Kidney capillary endothelial cell (primary cell): Measurements from ENCODE around the gene POMGNT2.

Experiments used
- DNase-seq: peaks from one replicate; pipeline ENCODE4 v3.0.0-alpha.2; 2018; ENCODE audit warnings: low spot score

Gene POMGNT2

DNA sequence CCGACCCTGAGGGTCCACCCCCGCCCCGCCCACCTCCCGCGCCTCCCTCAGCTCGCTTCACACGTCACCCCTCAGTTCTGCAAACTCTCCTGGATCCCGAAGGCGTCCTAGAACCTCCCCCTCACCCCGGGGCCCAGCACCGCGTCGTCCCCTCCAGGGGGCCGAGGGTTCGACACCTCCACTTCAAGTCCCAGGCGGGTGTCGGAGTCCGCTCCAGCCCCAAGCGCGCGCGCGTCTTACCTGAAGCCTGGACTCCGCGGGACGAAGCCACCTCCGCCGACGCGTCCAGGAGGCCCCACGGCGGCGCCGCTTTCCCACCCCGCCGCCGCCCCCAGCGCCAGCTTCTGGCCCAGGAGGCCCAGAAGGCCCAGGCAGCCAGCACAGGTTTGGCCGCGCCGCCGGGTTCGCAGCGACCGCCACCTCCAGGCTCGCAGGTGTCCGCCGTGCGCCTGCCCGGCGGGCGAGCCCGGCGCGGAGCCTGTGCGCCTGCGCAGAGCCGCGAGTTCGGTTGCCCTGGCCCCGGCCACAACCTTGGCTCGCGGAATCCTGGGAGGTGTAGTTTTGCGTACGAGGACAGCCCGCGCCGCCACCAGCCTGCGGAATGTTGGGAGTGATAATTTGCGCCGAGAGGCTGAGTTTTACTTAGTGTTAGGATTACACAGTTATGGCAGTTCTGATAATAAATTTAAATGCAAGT, at the start of gene POMGNT2:
Gene POMGNT2 (minus strand): TSS at position 484 of the 697 bp plus-strand sequence. CDS start 24,648 bp downstream, outside the sequence.
- peak; percentile 89 for DNase-seq

- no peak for DNase-seq
Observed at GRCh38 chr3:43154980-43155379, 49.1 kb upstream of the POMGNT2 start.

GRCh38 chr3:43153216-43154083, 47.6 kb upstream of the POMGNT2 start:
- DNase-seq = no peak

GRCh38 chr3:43152649-43153048, 46.8 kb upstream of the POMGNT2 start:
- DNase-seq = no peak

GRCh38 chr3:43148033-43148432, 42.2 kb upstream of the POMGNT2 start:
- DNase-seq = no peak

DNA sequence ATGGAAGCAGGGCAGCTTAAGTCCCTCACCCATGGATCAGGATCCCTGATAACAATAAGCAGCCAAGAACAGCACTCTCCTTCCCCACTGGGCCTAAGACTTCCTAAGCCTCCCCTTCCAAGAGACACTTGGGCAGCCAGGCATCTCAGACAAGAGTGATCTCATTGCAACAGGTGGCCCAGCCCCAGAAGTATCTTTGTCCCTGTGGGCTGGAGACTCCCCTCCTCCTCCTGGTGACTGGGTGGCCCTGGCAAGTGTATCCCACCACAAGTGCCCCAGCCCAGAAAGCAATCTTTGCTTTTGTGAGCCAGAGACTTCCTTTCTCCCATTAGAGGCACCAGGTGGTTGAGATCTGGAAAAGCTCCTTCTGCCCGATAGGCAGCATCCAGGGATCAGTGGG, 40.7 kb upstream of the POMGNT2 start:
- DNase-seq = no peak

DNA sequence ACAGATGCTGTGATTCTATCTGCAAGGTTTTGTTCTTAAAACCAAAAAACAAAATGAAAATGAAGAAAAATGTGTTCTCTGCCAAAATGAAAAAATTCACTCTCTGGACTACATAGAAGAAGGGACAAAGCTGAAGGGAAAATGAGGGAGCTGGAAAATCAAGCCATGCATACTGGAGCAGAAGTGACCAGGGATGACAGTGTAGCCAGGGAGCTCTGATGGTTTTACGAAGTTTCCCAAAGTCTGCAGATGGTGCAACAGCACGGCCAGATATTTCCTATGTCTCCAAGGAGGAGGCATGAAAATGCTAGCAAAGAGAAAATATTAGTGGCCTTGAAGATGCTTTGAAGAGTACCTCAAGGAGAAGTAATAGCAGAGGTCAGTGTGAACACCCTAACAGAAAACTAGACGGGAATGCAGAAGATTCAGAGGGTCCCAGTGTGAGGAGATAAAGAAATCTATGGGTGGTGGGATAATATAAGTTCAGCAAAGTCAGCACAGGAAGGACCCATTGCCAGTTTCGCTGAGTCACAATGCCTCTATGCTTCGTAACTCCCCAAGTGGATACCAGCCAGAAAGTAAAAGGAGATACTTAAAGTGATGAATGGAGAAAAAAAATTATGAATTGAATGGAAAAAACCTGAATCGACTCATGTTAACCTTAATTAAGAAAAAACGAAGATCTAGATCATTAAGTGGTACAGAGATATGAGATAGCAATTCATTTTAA, 39.0 kb upstream of the POMGNT2 start:
- DNase-seq = no peak

- DNase-seq = no peak
Observed at GRCh38 chr3:43142472-43142871, 36.6 kb upstream of the POMGNT2 start.

DNA sequence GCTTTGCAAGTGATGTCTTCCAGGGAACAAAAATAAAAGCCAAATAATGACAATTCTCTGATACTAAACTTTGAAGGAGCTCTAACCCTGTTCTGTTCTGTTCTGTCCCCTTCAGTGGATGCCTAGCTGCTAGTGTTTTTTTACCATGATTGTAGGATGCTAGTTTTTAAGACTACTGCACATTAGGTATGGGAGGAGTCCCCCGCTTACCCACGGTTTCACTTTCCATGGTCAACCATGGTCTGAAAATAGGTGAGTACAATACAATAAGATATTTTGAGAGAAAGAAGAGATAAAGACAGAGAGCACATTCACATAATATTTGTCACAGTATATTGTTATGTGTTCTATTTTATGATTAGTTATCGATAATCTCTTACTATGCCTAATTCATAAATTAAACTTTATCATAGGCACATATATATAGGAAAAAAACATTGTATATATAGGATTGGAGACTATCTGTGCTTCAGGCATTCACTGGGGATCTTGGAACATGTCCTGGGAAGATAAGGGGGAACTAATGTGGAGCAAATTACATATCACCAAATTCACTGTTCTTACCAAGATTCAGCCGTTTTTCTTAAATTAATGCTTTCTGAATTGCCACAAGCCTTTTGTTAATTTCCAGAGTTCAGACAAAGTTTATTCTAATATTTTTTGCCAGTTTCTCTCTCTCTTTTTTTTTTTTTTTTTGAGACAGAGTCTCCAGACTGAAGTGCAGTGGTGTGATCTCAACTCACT, 32.8 kb upstream of the POMGNT2 start:
- no peak for DNase-seq

DNA sequence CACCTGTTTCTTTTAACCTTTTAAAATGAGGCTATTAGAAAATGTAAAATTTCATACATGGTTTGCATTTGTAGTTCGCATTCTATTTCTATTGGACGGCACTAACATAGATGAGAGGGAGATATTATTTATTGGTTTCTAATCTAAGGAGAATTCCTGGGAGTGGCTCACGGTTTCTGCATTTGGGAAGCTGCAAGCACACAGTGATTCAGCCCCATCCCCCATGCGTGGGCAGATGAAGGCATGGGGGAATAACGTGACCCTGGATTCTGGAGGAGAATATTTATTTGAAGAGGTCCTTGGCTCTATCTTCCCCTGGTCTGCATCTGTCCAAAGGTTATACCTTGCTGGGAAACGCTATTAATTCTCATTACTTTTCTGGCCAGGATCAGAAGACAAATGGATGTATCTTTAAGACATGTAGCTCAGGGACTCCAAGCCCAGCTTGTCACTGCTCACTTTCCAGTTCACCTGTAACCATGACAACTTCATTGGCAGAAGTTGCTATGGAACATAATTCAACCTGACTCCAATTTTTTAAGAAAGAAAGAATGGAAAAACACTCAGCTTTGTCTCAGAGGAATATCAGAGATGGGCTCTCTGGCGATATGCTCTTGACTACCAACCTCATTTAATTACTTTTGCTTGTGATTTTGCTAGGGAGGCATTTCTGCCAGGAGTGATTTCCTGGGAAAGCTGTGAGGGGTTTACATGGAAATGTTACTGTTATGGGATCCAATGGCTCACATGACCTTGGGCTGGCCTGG, 27.2 kb upstream of the POMGNT2 start:
- no peak for DNase-seq

DNA sequence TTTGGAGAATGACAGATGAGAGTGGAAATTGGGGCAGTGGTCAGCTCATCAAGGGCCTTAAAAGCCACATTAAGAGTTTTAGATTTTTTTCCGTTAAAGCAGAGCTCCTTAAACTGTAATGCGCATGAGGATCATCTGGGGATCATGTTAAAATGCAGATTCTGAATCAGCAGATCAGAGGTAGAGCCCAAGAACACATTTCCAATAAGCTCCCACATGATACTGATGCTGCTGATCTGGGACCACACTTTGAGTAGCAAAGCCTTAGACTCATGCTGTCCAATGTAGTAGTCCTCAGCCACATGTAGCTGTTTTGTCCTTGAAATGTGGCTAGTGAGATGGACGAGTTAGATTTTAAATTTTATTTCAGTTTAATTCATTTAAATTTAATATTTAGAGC, 26.3 kb upstream of the POMGNT2 start:
- no peak for DNase-seq

- DNase-seq = no peak
Observed at GRCh38 chr3:43128464-43128863, 22.6 kb upstream of the POMGNT2 start.

DNA sequence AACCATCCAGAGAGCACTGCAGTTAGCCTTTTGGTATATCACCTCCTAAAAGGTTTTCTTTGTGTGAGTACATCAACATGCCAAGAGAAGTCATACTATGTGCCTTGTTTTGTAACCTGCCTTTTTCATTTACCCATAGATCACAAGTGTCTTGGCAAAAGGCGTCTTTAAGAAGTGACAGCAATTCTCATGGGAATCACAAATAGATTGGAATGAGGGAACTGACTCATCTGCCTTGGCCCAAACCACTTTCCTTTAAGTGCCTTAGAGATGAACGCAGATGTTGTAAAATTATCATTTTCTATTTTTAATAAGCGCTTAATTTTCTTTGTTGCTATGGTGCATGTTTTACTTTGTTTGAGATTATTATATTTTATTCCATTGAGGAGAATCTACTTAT, 20.7 kb upstream of the POMGNT2 start:
- no peak for DNase-seq

DNA sequence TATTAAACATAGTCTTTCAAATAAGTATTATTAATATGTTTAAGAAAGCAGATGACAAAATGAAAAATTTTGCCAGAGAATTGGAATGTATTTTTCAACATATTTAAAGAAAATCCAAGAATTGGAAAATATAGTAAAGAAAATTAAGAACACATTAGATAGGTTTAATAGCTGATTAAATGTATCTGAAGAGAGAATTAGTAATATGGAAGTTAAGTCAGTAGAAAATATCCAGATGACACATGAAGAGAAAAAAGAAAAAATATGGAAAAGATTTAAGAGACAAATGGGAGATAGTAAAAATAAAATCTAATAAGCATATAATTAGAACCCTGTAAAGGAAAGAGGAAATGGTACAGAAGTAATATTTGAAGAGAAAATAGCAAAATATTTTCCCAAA, 18.0 kb upstream of the POMGNT2 start:
- no peak for DNase-seq

GRCh38 chr3:43120937-43121336, 15.1 kb upstream of the POMGNT2 start:
- DNase-seq = no peak

DNA sequence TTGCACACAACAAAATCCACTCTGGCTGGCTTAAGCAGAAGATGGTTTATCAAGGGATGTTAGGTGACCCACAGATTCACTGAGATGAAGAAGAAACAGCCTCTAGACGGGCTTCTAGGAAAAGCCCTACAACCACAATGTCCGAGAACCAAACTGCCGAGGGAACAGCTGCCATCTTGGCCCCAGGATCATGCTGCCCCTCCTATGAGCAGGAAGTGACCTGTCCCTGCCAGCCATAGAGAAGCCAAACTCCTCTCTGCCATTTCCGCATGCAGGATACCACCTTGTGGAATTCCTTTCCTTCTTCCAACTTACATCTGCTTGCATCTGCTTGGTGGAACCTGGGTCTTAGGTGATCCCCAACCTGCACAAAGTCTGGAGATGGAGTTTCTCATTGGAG, 11.4 kb upstream of the POMGNT2 start:
- DNase-seq = no peak

DNA sequence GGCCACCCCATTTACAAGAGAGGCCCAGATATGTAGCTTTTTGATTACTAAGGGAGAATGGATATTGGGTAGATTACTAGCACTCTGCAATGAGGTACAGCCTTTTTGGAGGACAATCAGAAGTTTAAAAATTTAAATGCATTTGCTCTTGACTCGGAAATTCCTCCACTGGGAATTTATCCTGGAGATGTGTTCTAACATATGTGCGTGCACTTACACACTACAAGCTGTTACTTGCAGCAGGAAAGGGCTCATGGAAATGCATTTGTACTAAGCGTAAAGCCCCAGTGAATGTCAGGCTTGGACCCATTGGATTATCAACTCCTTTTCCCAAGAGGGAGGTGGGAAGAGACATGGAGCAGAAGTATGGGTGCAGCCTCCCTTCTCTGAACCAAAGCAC, 7.8 kb upstream of the POMGNT2 start:
- no peak for DNase-seq

GRCh38 chr3:43106293-43106628, 382 bp upstream of the POMGNT2 start:
- no peak for DNase-seq

GRCh38 chr3:43104660-43105595, 951 bp downstream of the POMGNT2 start:
- DNase-seq = no peak

DNA sequence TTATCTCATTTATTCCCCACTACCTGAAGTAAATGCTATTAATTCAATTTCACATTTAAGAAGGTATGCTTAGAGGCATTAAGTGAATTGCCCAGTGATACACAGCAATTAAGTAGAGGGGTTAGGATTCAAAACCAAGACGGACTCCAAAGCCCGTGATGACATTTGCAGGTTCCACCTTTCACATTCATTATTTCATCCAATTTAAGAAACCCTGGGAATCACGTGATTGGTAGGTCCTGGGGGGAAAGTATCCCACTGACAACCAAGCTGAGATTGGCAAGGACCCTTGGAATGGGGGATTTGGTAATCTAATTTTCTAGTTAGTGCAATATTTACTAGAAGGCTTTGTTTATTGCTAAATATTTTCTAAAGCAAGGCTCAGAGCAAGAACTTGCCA, 1.8 kb downstream of the POMGNT2 start:
- DNase-seq = no peak
